ENCODE results near the gene GAS7.
"Not testable (repeated sequence)": the region's sequence is repeated elsewhere in the genome, so short reads cannot be mapped to it uniquely, and the experiment has no call there.

GRCh38 chr17:10016958-10017570 lies 181.3 kb downstream of the GAS7 start:
- not testable (repeated sequence) for TF ChIP-seq CHD2 (IDR thresholded peaks at IDR 0.05; ENCODE audit: low read depth, low read length); PRDM15 (CRISPR knock-in tag; IDR thresholded peaks at IDR 0.05); RXRA (CRISPR knock-in tag; IDR thresholded peaks at IDR 0.05); ZNF678 (CRISPR knock-in tag; IDR thresholded peaks at IDR 0.05); TCF12 (IDR thresholded peaks at IDR 0.05); TCF12 (CRISPR knock-in tag; IDR thresholded peaks at IDR 0.05); GABPA (IDR thresholded peaks at IDR 0.05; ENCODE audit: low read depth, low read length); GABPA (CRISPR knock-in tag; IDR thresholded peaks at IDR 0.05; ENCODE audit: low read depth); RAD21 (CRISPR knock-in tag; IDR thresholded peaks at IDR 0.05); STAG1 (CRISPR knock-in tag; IDR thresholded peaks at IDR 0.05); CTCF (CRISPR knock-in tag; IDR thresholded peaks at IDR 0.05)
- TF ChIP-seq, protein P1, sequence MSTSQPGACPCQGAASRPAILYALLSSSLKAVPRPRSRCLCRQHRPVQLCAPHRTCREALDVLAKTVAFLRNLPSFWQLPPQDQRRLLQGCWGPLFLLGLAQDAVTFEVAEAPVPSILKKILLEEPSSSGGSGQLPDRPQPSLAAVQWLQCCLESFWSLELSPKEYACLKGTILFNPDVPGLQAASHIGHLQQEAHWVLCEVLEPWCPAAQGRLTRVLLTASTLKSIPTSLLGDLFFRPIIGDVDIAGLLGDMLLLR (CRISPR knock-in tag; IDR thresholded peaks at IDR 0.05): not testable (repeated sequence)
